ENCODE results near the gene TRERF1. TPM values are rescaled to one million over a fixed set of nuclear protein-coding genes. Genes with fewer than 3 reads are reported as not detected.

The TRERF1 gene
- total and polyA plus RNA-seq, 12 donors = 4.7 to 16.6 (median 8.0) TPM

DNA sequence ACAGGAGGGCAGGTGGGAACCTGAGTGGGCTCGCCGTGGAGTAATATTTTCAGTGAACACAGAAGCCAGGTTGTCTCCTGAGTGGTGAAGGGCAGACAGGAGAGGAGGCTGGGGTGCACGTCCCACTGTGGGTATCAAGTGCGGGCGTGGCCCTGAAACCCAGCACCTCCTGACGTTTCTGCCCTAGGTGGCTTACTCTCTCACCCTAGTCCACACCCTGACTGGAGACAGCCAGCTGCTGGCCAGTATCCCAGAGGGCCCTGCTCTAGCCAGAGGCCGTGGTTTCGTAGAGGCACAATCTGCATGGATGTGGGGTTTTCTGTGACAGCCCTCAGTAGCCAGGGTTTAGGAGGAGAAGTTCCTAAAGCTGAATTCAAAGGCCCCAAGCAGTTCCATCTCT lies 86.7 kb downstream of the TRERF1 start:
- intact Hi-C loops (cut with DNase I) = no loop called here
- no peak for DNase-seq
- H3K36me3 ChIP-seq (replicated peaks in 1 of 2) = no peaks in the 10 kb centered on the region
- no peak for TF ChIP-seq POLR2A (IDR thresholded peaks at IDR 0.05)
- TF ChIP-seq, protein P1, sequence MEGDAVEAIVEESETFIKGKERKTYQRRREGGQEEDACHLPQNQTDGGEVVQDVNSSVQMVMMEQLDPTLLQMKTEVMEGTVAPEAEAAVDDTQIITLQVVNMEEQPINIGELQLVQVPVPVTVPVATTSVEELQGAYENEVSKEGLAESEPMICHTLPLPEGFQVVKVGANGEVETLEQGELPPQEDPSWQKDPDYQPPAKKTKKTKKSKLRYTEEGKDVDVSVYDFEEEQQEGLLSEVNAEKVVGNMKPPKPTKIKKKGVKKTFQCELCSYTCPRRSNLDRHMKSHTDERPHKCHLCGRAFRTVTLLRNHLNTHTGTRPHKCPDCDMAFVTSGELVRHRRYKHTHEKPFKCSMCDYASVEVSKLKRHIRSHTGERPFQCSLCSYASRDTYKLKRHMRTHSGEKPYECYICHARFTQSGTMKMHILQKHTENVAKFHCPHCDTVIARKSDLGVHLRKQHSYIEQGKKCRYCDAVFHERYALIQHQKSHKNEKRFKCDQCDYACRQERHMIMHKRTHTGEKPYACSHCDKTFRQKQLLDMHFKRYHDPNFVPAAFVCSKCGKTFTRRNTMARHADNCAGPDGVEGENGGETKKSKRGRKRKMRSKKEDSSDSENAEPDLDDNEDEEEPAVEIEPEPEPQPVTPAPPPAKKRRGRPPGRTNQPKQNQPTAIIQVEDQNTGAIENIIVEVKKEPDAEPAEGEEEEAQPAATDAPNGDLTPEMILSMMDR (IDR thresholded peaks at IDR 0.05) = no peak
- no peaks in the 10 kb centered on the region for H3K27me3 ChIP-seq
- peaks cover 8 to 44% of the 10 kb centered on the region in 2 donors for H3K4me1 ChIP-seq (replicated peaks in 1 of 2)
- 84 to 89% (median 87%) methylated on average over 7 to 8 of the region's 8 CpGs for WGBS, 4 donors
- peak overlapping the region in 1 of 5 donors; percentile 23 for H3K27ac ChIP-seq
- no peak overlapping the region for H3K4me3 ChIP-seq
- no peaks in the 10 kb centered on the region for H3K9me3 ChIP-seq (replicated peaks in 1 of 3)

DNA sequence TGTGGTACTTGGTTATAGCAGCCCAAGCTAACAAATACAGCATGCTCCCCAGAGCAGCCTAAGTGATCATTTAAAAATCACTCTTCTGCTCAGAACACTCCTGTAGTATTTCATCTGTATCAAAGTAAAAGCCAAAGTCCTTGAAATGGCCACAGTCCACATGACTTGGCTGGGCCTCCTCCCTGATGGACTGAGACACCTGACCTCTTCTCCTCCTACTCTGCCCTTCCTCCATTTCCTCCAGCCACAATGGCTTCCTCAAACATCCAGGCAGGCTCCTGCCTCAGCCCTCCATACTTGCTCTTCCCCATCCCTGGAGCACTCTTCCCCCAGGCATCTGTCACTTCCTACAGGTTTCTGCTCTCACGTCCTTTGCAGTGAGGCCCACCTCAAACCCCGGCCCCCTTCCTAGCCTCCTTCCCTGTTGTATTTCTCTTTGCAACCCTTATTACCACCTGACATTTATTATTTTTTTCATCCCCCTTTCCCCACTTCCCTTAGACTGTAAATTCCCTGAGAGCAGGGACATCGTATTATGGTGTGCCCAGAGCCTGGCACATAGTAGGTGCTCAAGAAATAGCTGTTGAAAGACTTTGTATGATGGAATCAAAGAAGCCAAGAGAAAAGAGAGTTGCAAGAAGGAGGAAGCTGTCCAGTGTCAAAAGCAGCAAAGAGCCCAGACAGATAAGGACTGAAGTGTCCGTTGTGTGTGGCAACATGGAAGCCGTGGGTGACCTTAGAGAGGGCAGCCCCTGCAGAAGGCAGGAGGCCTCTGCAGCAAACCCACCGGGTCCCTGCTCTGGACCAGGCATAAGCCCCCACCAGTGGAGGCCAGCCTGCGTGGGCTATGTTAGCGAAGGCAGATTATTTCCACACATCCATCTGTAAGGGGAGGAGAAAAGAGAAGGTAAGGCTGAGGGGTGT lies 87.5 kb downstream of the TRERF1 start:
- Histone ChIP-seq H3K9me3 (replicated peaks in 1 of 3) (no peaks in the 10 kb centered on the region), H3K4me1 (replicated peaks in 1 of 2) (peaks cover 8 to 36% of the 10 kb centered on the region in 2 donors), H3K27me3 (no peaks in the 10 kb centered on the region), H3K36me3 (replicated peaks in 1 of 2) (no peaks in the 10 kb centered on the region), H3K4me3 (no peak overlapping the region), H3K27ac (no peak overlapping the region)
- intact Hi-C loops (cut with DNase I) = no loop called here
- TF ChIP-seq POLR2A (IDR thresholded peaks at IDR 0.05) = no peak
- TF ChIP-seq, protein P1 (IDR thresholded peaks at IDR 0.05) = no peak
- WGBS, 4 donors = 85 to 90% (median 86%) methylated on average over 8 of the region's 8 CpGs
- DNase-seq = peak in 6 of 7 donors; percentile 25 to 62 (median 52)

- no peak for DNase-seq
- 79 to 95% (median 92%) methylated on average over 3 of the region's 3 CpGs for WGBS, 4 donors
- TF ChIP-seq POLR2A (IDR thresholded peaks at IDR 0.05) = no peak
- TF ChIP-seq, protein P1 (IDR thresholded peaks at IDR 0.05) = no peak
Measured at GRCh38 chr6:42361036-42361435, 90.7 kb downstream of the TRERF1 start.

DNA sequence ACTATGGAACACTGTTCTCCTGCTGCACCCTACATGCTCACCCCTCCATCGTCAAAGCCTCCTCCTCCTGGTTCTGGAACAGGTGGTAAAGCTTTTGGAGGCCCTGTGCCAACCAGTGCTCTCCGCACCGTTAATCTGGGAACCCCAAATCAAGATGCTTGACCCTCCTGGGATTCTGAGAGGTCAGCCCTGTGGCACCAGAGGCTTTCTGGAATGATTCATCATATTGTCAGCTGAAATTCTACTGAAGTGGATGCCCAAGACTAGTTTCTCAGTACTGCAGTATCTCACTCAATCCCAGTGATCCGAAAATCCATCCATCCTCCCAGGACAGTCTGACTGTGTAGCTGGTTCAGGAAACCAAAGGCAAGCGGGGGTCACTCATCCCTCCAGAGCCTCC lies 92.7 kb downstream of the TRERF1 start:
- DNase-seq = no peak
- TF ChIP-seq, protein P1 (IDR thresholded peaks at IDR 0.05) = no peak
- no peak for TF ChIP-seq POLR2A (IDR thresholded peaks at IDR 0.05)
- Histone ChIP-seq H3K27me3 (no peaks in the 10 kb centered on the region), H3K27ac (no peak overlapping the region), H3K4me1 (replicated peaks in 1 of 2) (peaks cover 6 to 7% of the 10 kb centered on the region in 2 donors), H3K4me3 (no peak overlapping the region), H3K36me3 (replicated peaks in 1 of 2) (no peaks in the 10 kb centered on the region), H3K9me3 (replicated peaks in 1 of 3) (no peaks in the 10 kb centered on the region)
- intact Hi-C loops (cut with DNase I) = no loop called here
- WGBS, 4 donors = 88 to 95% (median 92%) methylated on average over 5 of the region's 5 CpGs

More at GRCh38 chr6:42361036-42361435, 90.7 kb downstream of the TRERF1 start:
- H3K27me3 ChIP-seq = no peaks in the 10 kb centered on the region
- no peaks in the 10 kb centered on the region for H3K9me3 ChIP-seq (replicated peaks in 1 of 3)
- H3K27ac ChIP-seq = no peak overlapping the region
- intact Hi-C loops (cut with DNase I) = no loop called here
- H3K4me1 ChIP-seq (replicated peaks in 1 of 2) = peaks cover 8 to 9% of the 10 kb centered on the region in 2 donors
- no peaks in the 10 kb centered on the region for H3K36me3 ChIP-seq (replicated peaks in 1 of 2)
- H3K4me3 ChIP-seq = no peak overlapping the region
